ENCODE data around the gene GDE1.

GRCh38 chr16:19523184-19523558 is 1.3 kb upstream of the GDE1 start:
- TF ChIP-seq EZH2 (optimal IDR thresholded peaks at IDR 0.05; ENCODE audit: low read depth, low read length): no peak
- TF ChIP-seq, protein P1, sequence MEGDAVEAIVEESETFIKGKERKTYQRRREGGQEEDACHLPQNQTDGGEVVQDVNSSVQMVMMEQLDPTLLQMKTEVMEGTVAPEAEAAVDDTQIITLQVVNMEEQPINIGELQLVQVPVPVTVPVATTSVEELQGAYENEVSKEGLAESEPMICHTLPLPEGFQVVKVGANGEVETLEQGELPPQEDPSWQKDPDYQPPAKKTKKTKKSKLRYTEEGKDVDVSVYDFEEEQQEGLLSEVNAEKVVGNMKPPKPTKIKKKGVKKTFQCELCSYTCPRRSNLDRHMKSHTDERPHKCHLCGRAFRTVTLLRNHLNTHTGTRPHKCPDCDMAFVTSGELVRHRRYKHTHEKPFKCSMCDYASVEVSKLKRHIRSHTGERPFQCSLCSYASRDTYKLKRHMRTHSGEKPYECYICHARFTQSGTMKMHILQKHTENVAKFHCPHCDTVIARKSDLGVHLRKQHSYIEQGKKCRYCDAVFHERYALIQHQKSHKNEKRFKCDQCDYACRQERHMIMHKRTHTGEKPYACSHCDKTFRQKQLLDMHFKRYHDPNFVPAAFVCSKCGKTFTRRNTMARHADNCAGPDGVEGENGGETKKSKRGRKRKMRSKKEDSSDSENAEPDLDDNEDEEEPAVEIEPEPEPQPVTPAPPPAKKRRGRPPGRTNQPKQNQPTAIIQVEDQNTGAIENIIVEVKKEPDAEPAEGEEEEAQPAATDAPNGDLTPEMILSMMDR (IDR thresholded peaks at IDR 0.05; ENCODE audit: low read length): no peak
- TF ChIP-seq EZH2phosphoT487 (IDR thresholded peaks at IDR 0.05; ENCODE audit: low read length): no peak

All from MM.1S (cell line).